ENCODE results near the gene SPTY2D1. TPM values are rescaled to one million over a fixed set of nuclear protein-coding genes. Genes with fewer than 3 reads are reported as not detected.

SPTY2D1 gene
- total and polyA plus RNA-seq, 7 donors = 4.8 to 17.8 (median 15.0) TPM

DNA sequence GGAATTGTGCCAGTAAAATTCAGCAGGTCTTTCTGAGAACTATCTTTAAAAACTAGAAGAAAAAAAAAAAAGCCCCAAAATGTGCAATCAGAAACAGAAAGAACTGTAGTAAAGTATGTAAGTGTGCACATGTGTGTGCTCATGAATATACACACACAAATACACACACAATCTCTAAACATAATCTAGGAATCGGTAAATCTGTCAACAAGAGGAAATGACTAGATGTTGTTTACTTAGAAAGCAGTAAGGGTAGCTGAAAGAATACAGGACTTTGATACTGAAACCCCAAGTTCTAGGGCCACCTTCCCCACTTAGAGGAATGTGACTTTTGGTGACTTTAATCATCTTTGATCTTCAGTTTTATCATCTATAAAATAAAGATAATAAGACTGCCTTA, 58.8 kb downstream of the SPTY2D1 start:
- Histone ChIP-seq H3K9me3 (no peaks in the 10 kb centered on the region), H3K4me3 (no peak overlapping the region), H3K4me1 (no peaks in the 10 kb centered on the region), H3K36me3 (ENCODE audit: insufficient read depth in 1 of 2, low read depth in 1 of 2) (peaks cover 5 to 91% of the 10 kb centered on the region in 2 donors), H3K27me3 (ENCODE audit: insufficient read depth in 3 of 3, low read length in 2 of 3) (no peaks in the 10 kb centered on the region), H3K27ac (no peak overlapping the region)
- no peak for ATAC-seq
- intact Hi-C loops (cut with DNase I) = no loop called here
- WGBS, 3 donors = 86 to 90% (median 86%) methylated on average over 1 of the region's 1 CpG
- DNase-seq = no peak
- TF ChIP-seq, protein P1, sequence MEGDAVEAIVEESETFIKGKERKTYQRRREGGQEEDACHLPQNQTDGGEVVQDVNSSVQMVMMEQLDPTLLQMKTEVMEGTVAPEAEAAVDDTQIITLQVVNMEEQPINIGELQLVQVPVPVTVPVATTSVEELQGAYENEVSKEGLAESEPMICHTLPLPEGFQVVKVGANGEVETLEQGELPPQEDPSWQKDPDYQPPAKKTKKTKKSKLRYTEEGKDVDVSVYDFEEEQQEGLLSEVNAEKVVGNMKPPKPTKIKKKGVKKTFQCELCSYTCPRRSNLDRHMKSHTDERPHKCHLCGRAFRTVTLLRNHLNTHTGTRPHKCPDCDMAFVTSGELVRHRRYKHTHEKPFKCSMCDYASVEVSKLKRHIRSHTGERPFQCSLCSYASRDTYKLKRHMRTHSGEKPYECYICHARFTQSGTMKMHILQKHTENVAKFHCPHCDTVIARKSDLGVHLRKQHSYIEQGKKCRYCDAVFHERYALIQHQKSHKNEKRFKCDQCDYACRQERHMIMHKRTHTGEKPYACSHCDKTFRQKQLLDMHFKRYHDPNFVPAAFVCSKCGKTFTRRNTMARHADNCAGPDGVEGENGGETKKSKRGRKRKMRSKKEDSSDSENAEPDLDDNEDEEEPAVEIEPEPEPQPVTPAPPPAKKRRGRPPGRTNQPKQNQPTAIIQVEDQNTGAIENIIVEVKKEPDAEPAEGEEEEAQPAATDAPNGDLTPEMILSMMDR (IDR thresholded peaks at IDR 0.05) = no peak

DNA sequence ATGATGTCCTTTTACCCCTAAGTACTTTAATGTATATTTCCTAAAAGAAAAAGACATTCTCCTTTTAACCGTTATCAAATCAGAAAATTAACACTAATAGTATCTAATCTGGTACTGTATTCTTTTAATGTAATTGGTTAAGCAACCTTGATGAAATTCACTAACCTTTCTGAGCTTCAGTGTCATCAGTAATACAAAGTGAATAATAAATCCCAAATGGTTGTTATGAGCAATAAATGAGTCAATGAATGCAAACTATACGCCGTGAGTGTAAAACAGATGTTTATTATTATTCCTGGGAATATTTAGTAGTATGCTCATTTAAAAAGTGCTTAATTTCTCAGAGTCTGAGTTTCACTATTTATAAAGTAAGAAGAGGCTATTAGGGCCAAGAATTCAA, 67.1 kb downstream of the SPTY2D1 start:
- whole genome bisulfite sequencing, 3 donors = 90 to 94% (median 94%) methylated on average over 3 of the region's 3 CpGs
- ATAC-seq (no peak), DNase-seq (no peak)
- Histone ChIP-seq H3K4me3 (no peak overlapping the region), H3K9me3 (no peaks in the 10 kb centered on the region), H3K36me3 (ENCODE audit: insufficient read depth in 1 of 2, low read depth in 1 of 2) (peaks cover 0 to 96% of the 10 kb centered on the region in 2 donors), H3K27ac (no peak overlapping the region), H3K4me1 (peaks cover 5% of the 10 kb centered on the region), H3K27me3 (ENCODE audit: insufficient read depth in 3 of 3, low read length in 2 of 3) (no peaks in the 10 kb centered on the region)
- intact Hi-C loops (cut with DNase I) = no loop called here
- TF ChIP-seq, protein P1 (IDR thresholded peaks at IDR 0.05) = no peak

- peaks cover 5% of the 10 kb centered on the region for H3K4me1 ChIP-seq
- H3K36me3 ChIP-seq (ENCODE audit: insufficient read depth in 1 of 2, low read depth in 1 of 2) = peaks cover 0 to 96% of the 10 kb centered on the region in 2 donors
- no peaks in the 10 kb centered on the region for H3K9me3 ChIP-seq
- TF ChIP-seq, protein P1 (IDR thresholded peaks at IDR 0.05) = no peak
- no peaks in the 10 kb centered on the region for H3K27me3 ChIP-seq (ENCODE audit: insufficient read depth in 3 of 3, low read length in 2 of 3)
- H3K4me3 ChIP-seq = no peak overlapping the region
- ATAC-seq (no peak), DNase-seq (no peak)
- intact Hi-C loops (cut with DNase I) = no loop called here
- H3K27ac ChIP-seq = no peak overlapping the region
Measured at GRCh38 chr11:18566406-18566805, 67.7 kb downstream of the SPTY2D1 start.

DNA sequence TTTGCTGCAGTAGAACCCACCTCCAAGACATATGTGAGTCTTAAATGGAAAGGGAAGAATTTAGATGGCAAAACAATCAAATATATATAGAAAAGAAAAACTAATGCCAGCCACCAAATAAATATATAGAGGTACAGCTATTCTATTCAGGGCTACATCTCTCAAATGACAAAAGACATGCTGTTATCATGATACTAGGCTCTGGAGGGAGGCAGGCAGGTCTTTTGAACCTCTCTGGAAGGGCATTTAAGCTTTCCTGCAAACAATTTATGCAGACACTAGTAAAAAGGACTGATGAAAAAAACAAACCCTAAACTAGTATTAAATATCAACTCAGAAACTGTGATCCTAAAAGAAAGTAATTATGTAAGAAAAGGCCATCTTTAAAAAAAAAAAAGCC, 70.0 kb downstream of the SPTY2D1 start:
- no peak for ATAC-seq
- H3K4me3 ChIP-seq = no peak overlapping the region
- peaks cover 5% of the 10 kb centered on the region for H3K4me1 ChIP-seq
- DNase-seq = no peak
- intact Hi-C loops (cut with DNase I) = no loop called here
- no peaks in the 10 kb centered on the region for H3K27me3 ChIP-seq (ENCODE audit: insufficient read depth in 3 of 3, low read length in 2 of 3)
- no peak overlapping the region for H3K27ac ChIP-seq
- TF ChIP-seq, protein P1 (IDR thresholded peaks at IDR 0.05) = no peak
- peaks cover 0 to 93% of the 10 kb centered on the region in 2 donors for H3K36me3 ChIP-seq (ENCODE audit: insufficient read depth in 1 of 2, low read depth in 1 of 2)
- no peaks in the 10 kb centered on the region for H3K9me3 ChIP-seq

DNA sequence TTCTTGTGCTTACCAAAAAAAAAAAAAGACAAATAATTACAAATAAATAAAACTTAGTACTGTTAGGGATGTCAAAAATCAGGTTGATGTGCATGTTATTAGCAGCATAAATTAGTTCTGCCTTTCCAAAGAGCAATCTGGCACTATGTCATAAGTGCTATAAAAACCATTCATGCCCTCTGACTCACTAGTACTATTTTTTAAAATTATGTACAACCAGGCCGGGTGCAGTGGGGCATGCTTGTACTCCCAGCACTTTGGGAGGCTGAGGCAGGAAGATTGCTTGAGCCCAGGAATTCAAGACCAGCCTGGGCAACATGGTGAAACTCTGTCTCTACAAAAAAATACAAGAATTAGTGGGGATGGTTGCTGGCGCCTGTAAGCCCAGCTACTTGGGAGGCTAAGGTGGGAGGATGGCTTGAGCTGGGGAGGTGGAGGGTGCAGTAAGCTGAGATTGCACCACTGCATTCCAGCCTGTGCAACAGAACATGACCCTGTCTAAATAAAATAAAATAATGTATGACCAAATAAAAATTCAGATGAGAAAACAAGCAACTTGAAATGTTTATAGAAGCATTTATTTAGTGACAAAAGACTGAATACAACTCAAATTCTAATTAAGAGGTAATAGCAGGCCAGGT, 70.9 kb downstream of the SPTY2D1 start:
- intact Hi-C loops (cut with DNase I) = no loop called here
- Histone ChIP-seq H3K27me3 (ENCODE audit: insufficient read depth in 3 of 3, low read length in 2 of 3) (no peaks in the 10 kb centered on the region), H3K36me3 (ENCODE audit: insufficient read depth in 1 of 2, low read depth in 1 of 2) (peaks cover 0 to 91% of the 10 kb centered on the region in 2 donors), H3K9me3 (no peaks in the 10 kb centered on the region), H3K4me3 (no peak overlapping the region), H3K4me1 (peaks cover 5% of the 10 kb centered on the region), H3K27ac (no peak overlapping the region)
- WGBS, 3 donors = 64 to 82% (median 67%) methylated on average over 2 of the region's 2 CpGs
- TF ChIP-seq, protein P1 (IDR thresholded peaks at IDR 0.05) = no peak
- ATAC-seq (peak in 2 of 4 donors; percentile 58 to 74), DNase-seq (no peak)
